B cell (primary cell): ENCODE results near the gene IL17RC. TPM values are rescaled to one million over a fixed set of nuclear protein-coding genes. Genes with fewer than 3 reads are reported as not detected.
"Not testable (repeated sequence)": the region's sequence is repeated elsewhere in the genome, so short reads cannot be mapped to it uniquely, and the experiment has no call there.

ENCODE experiments used
- ATAC-seq: fragments of 200-7000 bp; cut with Tn5 transposase; one replicate; pipeline ENCODE4 v1.10.0; 2021; ENCODE audit warnings: low read depth, mild to moderate bottlenecking, moderate number of reproducible peaks, moderate library complexity
- CTCF ChIA-PET: fragments of 350-600 bp; sonication (Branson Sonifier 250); formaldehyde crosslinking; loops from one replicate; lab custom pipeline; 2021; ENCODE audit warnings: antibody characterized with exemption, inconsistent platforms; lab: Charles Lee
- POLR2A ChIA-PET: fragments of 350-600 bp; sonication (Branson Sonifier 250); formaldehyde crosslinking; loops from one replicate; lab custom pipeline; 2021; ENCODE audit warnings: antibody characterized with exemption; lab: Charles Lee
- DNase-seq: peaks from one replicate; pipeline ENCODE4 v3.0.0; 2013
- H2AFZ ChIP-seq: 2 replicates; pipeline ENCODE4 v1.6.1; 2012; ENCODE audit warnings: mild to moderate bottlenecking, low read depth, low read length; ENCODE audit not compliant: insufficient read depth, poor library complexity, severe bottlenecking
- H3K27ac ChIP-seq, 2 donors: 1 replicate in 1 of 2; 2 replicates in 1 of 2; pipeline ENCODE4 v1.5.1; 2012 to 2013; ENCODE audit warnings: low read length in 2 of 2, mild to moderate bottlenecking in 2 of 2, moderate library complexity in 1 of 2
- H3K27me3 ChIP-seq, 4 experiments: fragments of 200-600 bp in 1 of 4; sonication (generic) in 1 of 4; replicated peaks in 1 of 4; 1 replicate in 2 of 4; 2 replicates in 2 of 4; pipeline versions ENCODE4 v1.6.1 to v1.7.0; 2013 to 2016; ENCODE audit warnings: low read length in 3 of 4, mild to moderate bottlenecking in 2 of 4, mixed read lengths in 1 of 4, moderate library complexity in 1 of 4; ENCODE audit not compliant: insufficient read depth in 4 of 4, control insufficient read depth in 3 of 4; ENCODE audit errors: control extremely low read depth in 1 of 4
- H3K36me3 ChIP-seq, 2 experiments: replicated peaks in 1 of 2; 1 replicate in 1 of 2; 2 replicates in 1 of 2; pipeline versions ENCODE4 v1.6.1 to v1.7.1; 2013; ENCODE audit warnings: low read length in 1 of 2; ENCODE audit not compliant: insufficient read depth in 2 of 2, control insufficient read depth in 1 of 2; ENCODE audit errors: control extremely low read depth in 1 of 2, extremely low read depth in 1 of 2
- H3K4me1 ChIP-seq, 2 donors: fragments of 200-600 bp in 1 of 2; sonication (generic) in 1 of 2; 1 replicate in 1 of 2; 2 replicates in 1 of 2; pipeline versions ENCODE4 v1.5.1 to v1.6.1; 2013 to 2017; ENCODE audit warnings: low read length in 2 of 2; ENCODE audit not compliant: control insufficient read depth in 2 of 2, insufficient read depth in 2 of 2
- H3K4me2 ChIP-seq: replicated peaks from 2 replicates; pipeline ENCODE3; 2012; ENCODE audit warnings: mild to moderate bottlenecking, low read depth, low read length; ENCODE audit not compliant: poor library complexity, severe bottlenecking
- H3K4me3 ChIP-seq, 5 experiments: fragments of 200-600 bp in 1 of 5; sonication (generic) in 1 of 5; 1 replicate in 3 of 5; 2 replicates in 2 of 5; pipeline versions ENCODE4 v1.5.1 to v1.7.0; 2011 to 2016; ENCODE audit warnings: low read length in 4 of 5, mild to moderate bottlenecking in 4 of 5, low read depth in 2 of 5, control low read depth in 1 of 5, moderate library complexity in 1 of 5; ENCODE audit not compliant: insufficient read depth in 1 of 5; ENCODE audit errors: control extremely low read depth in 1 of 5, extremely low read depth in 1 of 5
- H3K79me2 ChIP-seq: fragments of 200-600 bp; sonication (generic); one replicate; pipeline ENCODE4 v1.6.0; 2016; ENCODE audit warnings: low read length; ENCODE audit not compliant: control insufficient read depth, insufficient read depth
- H3K9ac ChIP-seq: fragments of 200-600 bp; sonication (generic); 2 replicates; pipeline ENCODE4 v1.6.1; 2017; ENCODE audit warnings: mild to moderate bottlenecking, low read length, moderate library complexity
- H3K9me3 ChIP-seq, 3 donors: one replicate each; pipeline versions ENCODE4 v1.6.1 to v1.7.1; 2013; ENCODE audit warnings: low read length in 2 of 3; ENCODE audit not compliant: control insufficient read depth in 2 of 3, insufficient read depth in 1 of 3; ENCODE audit errors: control extremely low read depth in 1 of 3
- H4K20me1 ChIP-seq: 2 replicates; pipeline ENCODE4 v1.6.0; 2012; ENCODE audit warnings: mild to moderate bottlenecking, low read length; ENCODE audit not compliant: insufficient read depth, control insufficient read depth, poor library complexity, severe bottlenecking
- H3K27ac Mint-ChIP-seq: one replicate; pipeline ENCODE4 v1.8.0; 2021; ENCODE audit warnings: mixed read lengths
- H3K27me3 Mint-ChIP-seq: one replicate; pipeline ENCODE4 v1.8.0; 2021; ENCODE audit warnings: mixed read lengths
- H3K4me1 Mint-ChIP-seq: one replicate; pipeline ENCODE4 v1.8.0; 2021; ENCODE audit warnings: mixed read lengths
- H3K4me3 Mint-ChIP-seq: one replicate; pipeline ENCODE4 v1.8.0; 2021; ENCODE audit warnings: mixed read lengths
- H3K9me3 Mint-ChIP-seq: one replicate; pipeline ENCODE4 v1.8.0; 2022; ENCODE audit warnings: mixed read lengths; ENCODE audit not compliant: insufficient read depth
- EZH2 ChIP-seq: IDR thresholded peaks from 2 replicates; pipeline ENCODE4 v1.6.1; 2012; ENCODE audit warnings: borderline replicate concordance, low read depth, mild to moderate bottlenecking, moderate library complexity, low read length; ENCODE audit not compliant: insufficient read depth, poor library complexity, severe bottlenecking
- WGBS: methylation state at CpG from one replicate; pipeline ENCODE4 v1.1.5; 2013; ENCODE audit warnings: missing lambda C conversion rate; ENCODE audit not compliant: insufficient coverage; 5-methylcytosine and 5-hydroxymethylcytosine counted together
- intact Hi-C: fragments of 100-400 bp; cut with micrococcal nuclease; formaldehyde crosslinking; loops from one replicate; pipeline ENCODE4 v1.10.0; 2022
- polyA plus RNA-seq: library from polyadenylated mRNA; depleted of rRNA; stranded (reverse); fragments of >200 nt; gene quantifications from 2 replicates; pipeline ENCODE4 v1.2.3, GENCODE V29; 2012
- total RNA-seq, 2 donors: library from RNA; stranded (reverse); fragments of 120-200 nt in 1 of 2; gene quantifications; 1 replicate in 1 of 2; 2 replicates in 1 of 2; pipeline versions ENCODE4 v1.2.3 to v1.2.4, GENCODE V29; 2013 to 2022
- TF ChIP-seq, protein P1 (sequence below): fragments of 200-600 bp; IDR thresholded peaks from one replicate; pipeline ENCODE4 v1.8.0; 2022; ENCODE audit warnings: antibody characterized with exemption, mild to moderate bottlenecking

The IL17RC gene
- total and polyA plus RNA-seq, 2 donors (not counting 1 experiment from before 2014, with no cell fraction given) = 0.25 to 0.98 TPM

DNA sequence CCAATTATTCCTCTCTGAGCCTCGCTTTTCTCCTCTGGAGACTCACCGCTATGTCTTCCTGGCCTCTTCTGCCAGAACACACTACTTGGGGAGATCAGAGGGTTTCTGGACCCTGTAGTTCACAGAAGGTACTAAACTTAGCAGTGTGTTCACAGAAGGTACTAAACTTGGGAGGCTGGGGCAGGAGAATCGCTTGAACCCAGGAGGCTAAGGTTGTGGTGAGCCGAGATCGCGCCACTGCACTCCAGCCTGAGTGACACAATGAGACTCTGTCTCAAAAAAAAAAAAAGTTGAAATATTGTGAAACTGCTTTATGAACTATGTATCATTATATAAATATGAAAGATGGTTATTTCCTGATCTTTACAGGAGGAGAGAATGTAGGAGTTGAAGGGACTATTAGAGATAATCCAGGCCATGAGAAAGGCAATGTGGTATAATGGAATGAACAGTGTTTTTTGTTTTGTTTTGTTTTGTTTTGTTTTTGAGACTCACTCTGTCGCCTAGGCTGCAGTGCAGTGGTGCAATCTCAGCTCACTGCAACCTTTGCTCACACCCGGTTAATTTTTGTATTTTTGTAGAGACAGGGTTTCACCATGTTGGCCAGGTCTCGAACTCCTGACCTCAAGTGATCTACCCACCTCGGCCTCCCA, 20.0 kb upstream of the IL17RC start:
- H3K4me3 Mint-ChIP-seq, DNase-seq, H3K27me3 ChIP-seq, intact Hi-C loops, H3K9me3 ChIP-seq, H3K27me3 Mint-ChIP-seq, H3K9me3 Mint-ChIP-seq, ATAC-seq, CTCF ChIA-PET, H2AFZ ChIP-seq, POLR2A ChIA-PET, H3K4me2 ChIP-seq, H3K9ac ChIP-seq, H3K4me3 ChIP-seq, H4K20me1 ChIP-seq: not testable (repeated sequence)
- Mint-ChIP-seq H3K27ac (peak overlapping the region; percentile 72), H3K4me1 (peaks cover 30% of the 10 kb centered on the region)
- 100% methylated on average over 4 of the region's 10 CpGs for WGBS
- Histone ChIP-seq H3K79me2 (peaks cover 69% of the 10 kb centered on the region), H3K4me1 (peaks cover 8 to 13% of the 10 kb centered on the region in 2 donors), H3K36me3 (peaks cover 3 to 16% of the 10 kb centered on the region in 2 experiments), H3K27ac (peak overlapping the region in 1 of 2 donors; percentile 15)

DNA sequence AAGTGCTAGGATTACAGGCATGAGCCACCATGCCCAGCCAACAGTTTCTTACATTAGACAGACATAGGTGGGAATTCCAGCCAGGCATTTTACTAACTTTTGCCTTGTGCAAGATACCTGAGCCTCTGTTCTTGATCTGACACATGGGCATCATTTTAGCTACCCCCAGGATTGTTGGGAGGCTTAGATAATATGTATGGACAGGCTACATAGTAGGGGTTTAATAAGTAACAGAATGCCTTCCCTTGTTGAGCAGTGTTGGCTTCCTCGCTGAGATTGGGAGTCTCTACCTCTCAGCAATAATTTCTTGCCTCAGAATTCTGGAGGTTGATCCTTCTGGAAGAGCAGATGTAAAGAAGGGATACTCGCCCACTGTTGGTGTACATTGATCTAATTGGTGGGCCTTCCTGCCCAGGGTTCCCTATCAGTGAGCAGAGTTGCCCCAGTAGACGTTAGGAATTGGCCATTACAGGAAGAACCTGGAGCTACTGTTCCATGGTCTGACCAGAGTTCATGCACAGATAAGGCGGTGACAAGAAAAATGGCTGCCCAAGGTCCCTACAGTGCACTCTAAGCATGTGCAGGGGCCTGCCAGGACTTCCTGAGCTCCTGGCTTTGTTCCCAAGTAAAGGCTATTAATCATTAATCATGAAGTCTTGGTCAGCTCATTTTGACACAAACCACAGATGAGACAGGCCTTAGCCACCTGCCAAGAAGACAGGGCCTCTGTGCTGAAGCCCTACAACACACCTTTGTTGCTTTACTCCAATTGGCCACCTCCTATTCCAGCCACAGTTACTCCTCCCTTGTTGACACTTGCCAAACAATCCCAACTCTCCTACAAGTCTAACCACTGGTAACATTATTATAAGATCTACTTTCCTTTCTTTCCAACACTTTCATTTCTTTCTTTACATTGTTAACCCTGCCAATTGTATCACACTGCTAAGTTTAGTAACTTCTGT, 19.2 kb upstream of the IL17RC start:
- DNase-seq (no peak), ATAC-seq (no peak)
- Histone ChIP-seq H3K27ac (peak overlapping the region in 1 of 2 donors; percentile 3), H3K36me3 (peaks cover 3 to 11% of the 10 kb centered on the region in 2 experiments), H3K9me3 (no peaks in the 10 kb centered on the region), H4K20me1 (no peaks in the 10 kb centered on the region), H3K4me1 (peaks cover 5 to 12% of the 10 kb centered on the region in 2 donors), H3K4me2 (no peak overlapping the region), H3K9ac (no peak overlapping the region), H3K79me2 (peaks cover 61% of the 10 kb centered on the region), H3K27me3 (no peaks in the 10 kb centered on the region), H2AFZ (no peak overlapping the region), H3K4me3 (no peak overlapping the region)
- intact Hi-C loops = no loop called here
- Mint-ChIP-seq H3K27ac (peak overlapping the region; percentile 62), H3K4me1 (peaks cover 26% of the 10 kb centered on the region), H3K4me3 (no peak overlapping the region), H3K9me3 (no peaks in the 10 kb centered on the region), H3K27me3 (no peaks in the 10 kb centered on the region)
- TF ChIP-seq, protein P1, sequence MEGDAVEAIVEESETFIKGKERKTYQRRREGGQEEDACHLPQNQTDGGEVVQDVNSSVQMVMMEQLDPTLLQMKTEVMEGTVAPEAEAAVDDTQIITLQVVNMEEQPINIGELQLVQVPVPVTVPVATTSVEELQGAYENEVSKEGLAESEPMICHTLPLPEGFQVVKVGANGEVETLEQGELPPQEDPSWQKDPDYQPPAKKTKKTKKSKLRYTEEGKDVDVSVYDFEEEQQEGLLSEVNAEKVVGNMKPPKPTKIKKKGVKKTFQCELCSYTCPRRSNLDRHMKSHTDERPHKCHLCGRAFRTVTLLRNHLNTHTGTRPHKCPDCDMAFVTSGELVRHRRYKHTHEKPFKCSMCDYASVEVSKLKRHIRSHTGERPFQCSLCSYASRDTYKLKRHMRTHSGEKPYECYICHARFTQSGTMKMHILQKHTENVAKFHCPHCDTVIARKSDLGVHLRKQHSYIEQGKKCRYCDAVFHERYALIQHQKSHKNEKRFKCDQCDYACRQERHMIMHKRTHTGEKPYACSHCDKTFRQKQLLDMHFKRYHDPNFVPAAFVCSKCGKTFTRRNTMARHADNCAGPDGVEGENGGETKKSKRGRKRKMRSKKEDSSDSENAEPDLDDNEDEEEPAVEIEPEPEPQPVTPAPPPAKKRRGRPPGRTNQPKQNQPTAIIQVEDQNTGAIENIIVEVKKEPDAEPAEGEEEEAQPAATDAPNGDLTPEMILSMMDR = no peak
- no peak for TF ChIP-seq EZH2
- CTCF ChIA-PET = no interaction called here
- WGBS = 76% methylated on average over 3 of the region's 4 CpGs
- POLR2A ChIA-PET = no interaction called here
